Stimulated activated CD4-positive, alpha-beta T cell treated with anti-CD3 and anti-CD28 coated beads, Interleukin-4, amount 100 ng/mL, for 4 hours (primary cell): ENCODE results near the gene KLHL11.

Source experiments
- DNase-seq, 2 experiments: peaks; one replicate each; pipeline ENCODE4 v3.0.0-alpha.2; 2020

The KLHL11 gene

GRCh38 chr17:41864836-41865595, at the start of gene KLHL11:
Gene KLHL11, minus strand, starts transcription at chr17:41865423. Its CDS starts 53 bp downstream, at chr17:41865370.
- DNase-seq = peak; percentile 84

GRCh38 chr17:41915020-41915419, 49.8 kb upstream of the KLHL11 start:
- DNase-seq = no peak

- DNase-seq = no peak
Measured at GRCh38 chr17:41914358-41914766, 49.1 kb upstream of the KLHL11 start.

GRCh38 chr17:41913798-41914197, 48.6 kb upstream of the KLHL11 start:
- DNase-seq = no peak

- DNase-seq = no peak
Measured at GRCh38 chr17:41912925-41913324, 47.7 kb upstream of the KLHL11 start.

GRCh38 chr17:41910701-41911391, 45.6 kb upstream of the KLHL11 start:
- DNase-seq = no peak

- DNase-seq = no peak
Measured at GRCh38 chr17:41909088-41909487, 43.9 kb upstream of the KLHL11 start.

- DNase-seq = no peak
Measured at GRCh38 chr17:41907633-41908539, 42.7 kb upstream of the KLHL11 start.

- DNase-seq = no peak
Measured at GRCh38 chr17:41907185-41907556, 41.9 kb upstream of the KLHL11 start.

- DNase-seq = no peak
Measured at GRCh38 chr17:41906465-41907184, 41.4 kb upstream of the KLHL11 start.

GRCh38 chr17:41905172-41905571, 39.9 kb upstream of the KLHL11 start:
- no peak for DNase-seq

- DNase-seq = no peak
Measured at GRCh38 chr17:41904242-41904841, 39.1 kb upstream of the KLHL11 start.

GRCh38 chr17:41901646-41902045, 36.4 kb upstream of the KLHL11 start:
- no peak for DNase-seq

GRCh38 chr17:41896726-41897125, 31.5 kb upstream of the KLHL11 start:
- no peak for DNase-seq

GRCh38 chr17:41895617-41896016, 30.4 kb upstream of the KLHL11 start:
- no peak for DNase-seq

- no peak for DNase-seq
Measured at GRCh38 chr17:41894791-41895331, 29.6 kb upstream of the KLHL11 start.

GRCh38 chr17:41893384-41893783, 28.2 kb upstream of the KLHL11 start:
- no peak for DNase-seq

- no peak for DNase-seq
Measured at GRCh38 chr17:41892021-41892376, 26.8 kb upstream of the KLHL11 start.

GRCh38 chr17:41891135-41892020, 26.2 kb upstream of the KLHL11 start:
- DNase-seq = no peak

- DNase-seq = no peak
Measured at GRCh38 chr17:41888332-41888965, 23.2 kb upstream of the KLHL11 start.
